ENCODE data around the gene MKRN2OS.
"Not testable (repeated sequence)": the region's sequence is repeated elsewhere in the genome, so short reads cannot be mapped to it uniquely, and the experiment has no call there.

MKRN2OS gene

GRCh38 chr3:12560505-12561190 lies 15.3 kb upstream of the MKRN2OS start:
- no peak for DNase-seq

GRCh38 chr3:12559520-12559919 lies 14.2 kb upstream of the MKRN2OS start:
- DNase-seq: no peak

GRCh38 chr3:12558706-12559105 lies 13.4 kb upstream of the MKRN2OS start:
- DNase-seq: no peak

DNA sequence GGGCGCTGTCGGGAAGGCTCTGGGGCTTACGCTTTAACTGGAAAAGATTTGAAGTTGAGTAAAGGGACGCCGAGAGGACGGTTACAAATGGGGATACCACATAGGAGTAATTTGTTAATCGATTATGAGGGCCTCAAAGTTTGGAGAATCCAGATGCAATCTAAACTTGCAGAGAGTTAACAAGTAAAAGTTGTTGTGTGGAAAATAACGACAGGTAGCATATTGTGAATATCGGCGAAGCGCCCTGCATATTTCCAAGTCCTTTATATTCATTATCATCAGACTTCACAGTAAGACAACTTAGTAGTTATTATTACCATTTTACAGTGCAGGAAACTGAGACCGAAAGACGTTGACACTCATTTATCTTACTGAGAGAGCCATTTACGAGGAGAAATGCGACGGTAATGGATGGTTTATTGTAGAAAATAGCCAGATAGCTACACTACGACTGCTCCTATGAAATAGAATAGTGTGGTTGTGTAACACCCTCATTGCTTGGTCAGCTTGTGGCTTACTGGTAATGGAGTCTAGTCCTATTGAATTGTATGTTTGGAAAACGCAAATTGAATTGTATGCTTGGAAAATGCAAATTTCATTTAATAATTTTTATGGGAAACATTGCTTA lies 12.3 kb upstream of the MKRN2OS start:
- DNase-seq: no peak

DNA sequence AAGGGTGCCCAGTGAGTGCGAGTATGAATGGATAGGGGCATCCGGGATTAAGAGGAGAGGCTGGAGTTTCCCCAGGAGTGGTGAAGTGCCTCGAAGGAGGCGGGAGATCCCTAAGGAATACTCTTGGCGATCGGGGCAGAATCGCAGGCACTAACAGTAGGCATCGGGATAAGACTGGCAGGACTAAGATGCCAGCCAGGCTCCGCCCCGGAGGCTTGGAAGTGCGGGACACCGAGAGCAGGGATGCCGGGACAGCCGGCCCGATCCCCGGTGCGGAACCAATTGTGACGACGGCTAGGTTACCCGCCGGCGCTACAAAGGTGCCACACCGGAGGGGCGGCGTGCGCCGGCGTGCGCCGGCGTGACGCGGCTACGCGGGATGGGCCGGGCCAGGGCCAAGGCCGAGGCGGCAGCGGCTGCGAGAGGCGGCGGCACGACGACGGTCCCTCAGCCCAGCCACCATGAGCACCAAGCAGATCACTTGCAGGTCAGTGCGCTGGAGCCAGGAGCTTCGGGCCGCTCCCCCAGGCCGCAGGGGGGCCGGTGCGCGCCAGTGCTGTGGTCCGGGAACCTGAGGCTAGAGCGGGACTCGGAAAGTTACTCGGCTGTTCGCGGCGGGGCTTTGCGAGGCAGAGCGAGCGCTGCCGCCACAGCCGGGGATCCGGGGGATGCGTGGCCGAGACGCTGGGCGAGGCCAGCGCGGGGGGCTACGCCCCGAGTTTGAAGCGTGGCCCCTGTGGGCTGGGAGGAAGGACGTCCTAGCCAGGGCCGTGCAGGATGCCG lies 11.6 kb upstream of the MKRN2OS start, which contains the start of gene MKRN2:
TSS of gene MKRN2 (plus strand) at position 398 of the 783 bp plus-strand sequence. CDS start at position 462, 64 bp downstream.
- DNase-seq: peak; percentile 81

- no peak for DNase-seq
Measured at GRCh38 chr3:12556314-12556689, 11.0 kb upstream of the MKRN2OS start.

DNA sequence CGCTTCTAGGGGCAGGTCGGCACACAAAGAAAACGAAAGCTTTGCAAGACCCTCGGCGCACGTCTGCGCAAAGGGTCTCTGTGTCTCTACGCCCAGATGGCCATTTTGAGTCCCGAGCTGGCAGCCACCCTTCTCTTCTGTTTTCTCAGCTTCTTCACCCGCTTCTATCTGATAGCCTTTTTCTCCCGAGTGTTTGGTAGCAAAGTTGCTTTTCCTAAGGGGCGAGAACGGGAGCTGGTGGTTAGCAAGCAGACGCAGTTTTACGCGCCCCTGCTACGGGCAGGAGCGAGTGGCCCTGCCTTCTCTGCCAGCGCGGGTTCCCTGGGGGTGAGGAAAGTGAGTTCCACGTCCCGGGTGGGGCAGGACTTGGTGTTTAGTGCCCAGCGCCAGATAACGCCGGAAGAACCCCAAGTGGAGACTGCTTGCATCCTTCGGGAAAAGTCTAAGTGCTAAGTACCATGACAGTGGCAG lies 8.7 kb upstream of the MKRN2OS start:
- peak in 1 of 2 donors; percentile 7 for DNase-seq

- no peak for DNase-seq
Measured at GRCh38 chr3:12549971-12550760, 4.9 kb upstream of the MKRN2OS start.

GRCh38 chr3:12544652-12545472 lies 437 bp downstream of the MKRN2OS start:
- no peak for DNase-seq

- not testable (repeated sequence) for DNase-seq
Measured at GRCh38 chr3:12543497-12543896, 1.8 kb downstream of the MKRN2OS start.

- no peak for DNase-seq
Measured at GRCh38 chr3:12541625-12542024, 3.7 kb downstream of the MKRN2OS start.

GRCh38 chr3:12536423-12536822 lies 8.9 kb downstream of the MKRN2OS start:
- no peak for DNase-seq

GRCh38 chr3:12532182-12532581 lies 13.1 kb downstream of the MKRN2OS start:
- DNase-seq: no peak

DNA sequence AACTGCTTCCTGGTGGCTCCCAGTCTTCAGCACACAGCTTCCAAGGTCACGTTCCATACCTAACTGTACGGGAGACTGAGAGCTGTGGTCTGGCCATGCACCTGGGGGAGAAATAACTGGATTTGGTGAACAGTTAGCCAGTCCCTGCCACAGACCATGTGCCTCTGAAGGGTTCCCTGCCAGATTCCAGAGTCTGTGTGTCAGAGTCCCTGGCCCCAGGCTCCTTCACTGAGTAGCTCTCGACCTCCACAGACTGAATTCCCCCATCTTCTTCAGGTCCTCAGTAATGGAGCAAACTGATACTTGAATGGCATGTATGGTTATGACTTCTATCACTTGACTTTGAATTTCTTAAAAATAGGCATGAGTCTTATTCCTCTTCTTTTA lies 17.5 kb downstream of the MKRN2OS start:
- DNase-seq: no peak

- DNase-seq: no peak
Measured at GRCh38 chr3:12522721-12523120, 22.6 kb downstream of the MKRN2OS start.

DNA sequence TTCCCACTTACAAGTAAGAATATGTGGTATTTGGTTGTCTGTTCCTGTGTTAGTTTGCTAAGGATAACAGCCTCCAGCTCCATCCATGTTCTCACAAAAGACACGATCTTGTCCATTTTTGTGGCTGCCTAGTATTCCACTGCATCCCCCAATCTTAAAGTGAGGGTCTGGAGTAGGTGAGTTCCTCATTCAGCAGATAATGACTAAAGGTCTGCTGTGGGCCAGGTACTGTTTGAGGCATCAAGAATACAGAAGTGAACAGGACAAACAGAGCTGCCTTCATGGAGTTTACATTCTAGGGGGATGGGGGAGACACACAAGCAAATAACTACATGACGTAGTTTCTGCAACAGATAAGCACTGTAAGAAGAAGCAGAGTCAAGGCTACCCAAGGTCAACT lies 24.3 kb downstream of the MKRN2OS start:
- no peak for DNase-seq

DNA sequence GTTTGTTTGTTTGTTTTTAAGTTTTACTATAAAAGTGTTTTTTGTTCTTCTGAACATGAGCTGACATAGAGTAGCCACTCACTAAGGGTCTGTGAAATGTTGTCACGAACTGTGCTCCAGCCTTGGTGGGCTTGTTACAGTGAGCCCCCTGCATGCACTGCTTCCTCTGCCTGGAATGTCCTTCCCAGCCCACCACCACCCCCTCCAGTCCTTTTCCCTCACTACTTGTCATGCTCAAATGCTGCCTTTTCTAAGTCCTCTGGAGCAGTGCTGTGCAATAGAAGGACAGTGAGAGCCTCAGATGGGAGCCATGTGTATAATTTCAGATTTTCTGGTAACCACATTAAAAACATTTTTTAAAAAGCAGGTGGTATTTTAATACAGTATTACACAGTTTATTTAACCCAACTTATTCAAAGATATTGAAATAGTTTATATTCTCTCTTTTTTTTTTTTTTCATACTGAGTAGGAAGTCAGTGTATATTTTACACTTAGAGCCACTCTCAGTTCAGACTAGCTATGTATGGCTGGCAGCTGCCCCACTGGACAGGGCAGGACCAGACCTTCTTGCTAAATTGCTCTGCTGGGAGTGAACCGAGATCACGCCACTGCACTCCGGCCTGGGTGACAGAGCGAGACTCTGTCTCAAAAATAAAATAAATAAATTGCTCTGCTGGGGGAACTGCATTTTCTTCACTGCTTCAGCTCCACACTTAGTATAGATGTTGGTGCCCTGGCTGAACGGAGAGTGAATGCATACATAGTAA lies 26.9 kb downstream of the MKRN2OS start:
- no peak for DNase-seq

DNA sequence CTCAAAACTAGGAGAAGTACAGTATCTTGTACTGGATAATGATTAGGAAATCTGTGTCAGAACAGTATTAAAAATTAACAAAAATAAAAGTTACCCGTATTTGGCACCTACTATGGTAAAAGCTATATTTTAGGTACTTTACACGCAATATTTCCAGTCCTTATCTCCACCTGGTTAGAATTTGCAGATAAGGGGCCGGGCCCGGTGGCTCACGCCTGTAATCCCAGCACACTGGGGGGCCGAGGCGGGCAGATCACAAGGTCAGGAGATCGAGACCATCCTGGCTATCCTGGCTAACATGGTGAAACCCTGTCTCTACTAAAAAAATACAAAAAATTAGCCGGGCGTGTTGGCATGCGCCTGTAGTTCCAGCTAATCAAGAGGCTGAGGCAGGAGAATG lies 28.4 kb downstream of the MKRN2OS start:
- DNase-seq: no peak

DNA sequence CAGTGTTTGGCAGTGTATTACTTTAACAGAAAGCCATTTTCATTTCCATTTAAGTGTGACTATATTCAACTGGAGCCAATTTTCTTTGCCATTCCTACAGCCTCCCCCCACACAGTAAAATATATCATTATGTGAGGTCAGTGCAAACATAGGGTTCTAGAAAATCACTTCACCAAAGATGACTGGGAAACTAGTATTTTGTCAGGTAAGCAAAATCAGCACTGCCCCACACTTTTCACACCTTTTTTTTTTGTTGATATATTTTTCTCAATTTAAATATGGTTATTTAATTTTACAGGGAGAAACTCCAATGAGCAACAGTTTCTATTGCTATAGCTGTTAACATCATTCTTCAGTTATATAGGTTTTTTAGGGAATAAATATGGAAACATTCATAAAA lies 29.7 kb downstream of the MKRN2OS start:
- DNase-seq: no peak

GRCh38 chr3:12513694-12514446 lies 31.4 kb downstream of the MKRN2OS start:
- DNase-seq: no peak
